Trophoblast cell (in vitro differentiated cells and primary cell): ENCODE measurements around the gene MLXIP.
A peak's percentile ranks its signal among the peaks of the same experiment; 100 is the strongest.

Source experiments
- DNase-seq, 2 donors: peaks; one replicate each; pipeline ENCODE4 v3.0.0-alpha.2; 2016
- H2AFZ ChIP-seq: 2 replicates; pipeline ENCODE4 v1.6.1; 2013; ENCODE audit warnings: low read length, moderate library complexity, mild to moderate bottlenecking; ENCODE audit not compliant: insufficient read depth, poor library complexity
- H2AK5ac ChIP-seq: 2 replicates; pipeline ENCODE4 v1.6.1; 2013; ENCODE audit warnings: mild to moderate bottlenecking, low read length
- H2BK120ac ChIP-seq: 2 replicates; pipeline ENCODE4 v1.6.1; 2013; ENCODE audit warnings: low read length, mild to moderate bottlenecking, moderate library complexity; ENCODE audit not compliant: insufficient read depth, poor library complexity
- H2BK12ac ChIP-seq: 2 replicates; pipeline ENCODE4 v1.6.1; 2013; ENCODE audit warnings: mild to moderate bottlenecking, low read length, moderate library complexity
- H2BK5ac ChIP-seq: 2 replicates; pipeline ENCODE4 v1.6.1; 2013; ENCODE audit warnings: low read length, low read depth, moderate library complexity, mild to moderate bottlenecking; ENCODE audit not compliant: poor library complexity
- H3K14ac ChIP-seq: 2 replicates; pipeline ENCODE4 v1.6.1; 2013; ENCODE audit warnings: mild to moderate bottlenecking, low read length
- H3K18ac ChIP-seq: 2 replicates; pipeline ENCODE4 v1.6.1; 2013; ENCODE audit warnings: mild to moderate bottlenecking, low read length
- H3K23ac ChIP-seq: 2 replicates; pipeline ENCODE4 v1.6.1; 2013; ENCODE audit warnings: low read length
- H3K27ac ChIP-seq: 2 replicates; pipeline ENCODE4 v1.5.1; 2013; ENCODE audit warnings: low read depth, mild to moderate bottlenecking, inconsistent platforms, low read length, moderate library complexity
- H3K27me3 ChIP-seq: 2 replicates; pipeline ENCODE4 v1.6.1; 2013; ENCODE audit warnings: inconsistent platforms, mild to moderate bottlenecking, low read length, moderate library complexity; ENCODE audit not compliant: insufficient read depth
- H3K36me3 ChIP-seq, 2 experiments: 1 replicate in 1 of 2; 2 replicates in 1 of 2; pipeline ENCODE4 v1.6.1; 2013; ENCODE audit warnings: low read length in 2 of 2, mild to moderate bottlenecking in 2 of 2, moderate library complexity in 1 of 2; ENCODE audit not compliant: insufficient read depth in 2 of 2, control insufficient read depth in 1 of 2
- H3K4ac ChIP-seq: 2 replicates; pipeline ENCODE4 v1.6.1; 2013; ENCODE audit warnings: low read depth, mild to moderate bottlenecking, low read length, moderate library complexity
- H3K4me1 ChIP-seq, 2 experiments: 1 replicate in 1 of 2; 2 replicates in 1 of 2; pipeline ENCODE4 v1.6.1; 2013; ENCODE audit warnings: low read length in 2 of 2, mild to moderate bottlenecking in 2 of 2, moderate library complexity in 1 of 2; ENCODE audit not compliant: insufficient read depth in 2 of 2, control insufficient read depth in 1 of 2
- H3K4me2 ChIP-seq: 2 replicates; pipeline ENCODE4 v1.6.1; 2013; ENCODE audit warnings: inconsistent platforms, mild to moderate bottlenecking, low read length, moderate library complexity
- H3K4me3 ChIP-seq: 2 replicates; pipeline ENCODE4 v1.5.1; 2013; ENCODE audit warnings: mild to moderate bottlenecking, low read depth, low read length, inconsistent platforms
- H3K79me1 ChIP-seq: one replicate; pipeline ENCODE4 v1.6.1; 2013; ENCODE audit warnings: low read length
- H3K79me2 ChIP-seq: 2 replicates; pipeline ENCODE4 v1.6.1; 2013; ENCODE audit warnings: low read length, mild to moderate bottlenecking; ENCODE audit not compliant: control insufficient read depth, insufficient read depth, poor library complexity
- H3K9ac ChIP-seq: 2 replicates; pipeline ENCODE4 v1.6.1; 2013; ENCODE audit warnings: mild to moderate bottlenecking, low read length
- H3K9me3 ChIP-seq: 2 replicates; pipeline ENCODE4 v1.6.1; 2013; ENCODE audit warnings: low read depth, mild to moderate bottlenecking, control low read depth, inconsistent platforms, low read length; ENCODE audit not compliant: insufficient read depth
- H4K12ac ChIP-seq: 2 replicates; pipeline ENCODE4 v1.6.1; 2013; ENCODE audit warnings: low read depth, mild to moderate bottlenecking, low read length, moderate library complexity
- H4K8ac ChIP-seq: 2 replicates; pipeline ENCODE4 v1.6.1; 2013; ENCODE audit warnings: low read depth, mild to moderate bottlenecking, low read length, moderate library complexity
- H4K91ac ChIP-seq: one replicate; pipeline ENCODE4 v1.6.1; 2013; ENCODE audit warnings: low read depth, mild to moderate bottlenecking, low read length, moderate library complexity
- WGBS: extraction: QIAGEN DNeasy Blood & Tissue Kit; methylation state at CpG from one replicate; pipeline ENCODE4 v1.1.7; 2013; ENCODE audit warnings: missing lambda C conversion rate; ENCODE audit not compliant: insufficient read length, insufficient coverage; ENCODE audit errors: extremely low coverage; 5-methylcytosine and 5-hydroxymethylcytosine counted together

Gene MLXIP

DNA sequence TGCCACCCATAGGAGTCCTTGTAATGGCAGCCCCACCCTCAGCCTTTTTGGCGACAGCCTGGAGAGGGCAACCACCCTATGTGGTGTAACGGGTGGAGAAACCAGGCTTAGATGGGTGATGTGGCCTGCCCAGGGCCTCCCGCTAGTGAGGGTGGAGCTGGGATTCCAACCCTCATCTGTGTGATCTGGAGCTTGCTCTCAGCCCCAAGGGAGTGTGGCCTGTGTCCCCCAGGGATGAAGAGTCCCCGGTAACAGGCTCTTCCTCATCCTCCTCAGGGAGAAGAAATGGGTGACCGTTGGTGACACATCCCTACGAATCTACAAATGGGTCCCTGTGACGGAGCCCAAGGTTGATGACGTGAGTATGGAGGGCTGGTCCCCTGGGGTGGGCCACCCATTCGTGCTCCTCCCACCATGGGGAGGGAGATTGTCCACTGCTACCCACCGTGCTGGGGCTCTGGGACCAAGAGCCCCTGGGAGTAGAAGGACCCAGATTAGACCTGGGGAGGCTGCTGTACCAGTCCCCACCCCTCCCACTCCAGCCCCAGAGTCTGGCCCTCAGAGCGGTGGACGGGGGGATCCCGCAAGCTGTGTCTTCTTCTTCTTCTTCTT is 48.0 kb upstream of the MLXIP start:
- no peak overlapping the region for H3K23ac ChIP-seq
- H3K4ac ChIP-seq = no peak overlapping the region
- no peaks in the 10 kb centered on the region for H3K79me2 ChIP-seq
- H2BK120ac ChIP-seq = no peak overlapping the region
- no peak for DNase-seq
- no peak overlapping the region for H4K8ac ChIP-seq
- H3K4me2 ChIP-seq = no peak overlapping the region
- H3K79me1 ChIP-seq = no peaks in the 10 kb centered on the region
- no peak overlapping the region for H4K91ac ChIP-seq
- no peaks in the 10 kb centered on the region for H3K4me1 ChIP-seq
- H3K36me3 ChIP-seq = peaks cover 0 to 3% of the 10 kb centered on the region in 2 experiments
- no peak overlapping the region for H3K9ac ChIP-seq
- H2AK5ac ChIP-seq = no peak overlapping the region
- no CpG with 5 or more reads among the region's 13 CpGs for WGBS
- H3K9me3 ChIP-seq = peaks cover 2% of the 10 kb centered on the region
- no peak overlapping the region for H3K14ac ChIP-seq
- H2BK5ac ChIP-seq = no peak overlapping the region
- H3K27ac ChIP-seq = no peak overlapping the region
- H3K18ac ChIP-seq = no peak overlapping the region
- no peaks in the 10 kb centered on the region for H3K27me3 ChIP-seq
- no peak overlapping the region for H4K12ac ChIP-seq
- H3K4me3 ChIP-seq = no peak overlapping the region
- H2AFZ ChIP-seq = no peak overlapping the region
- no peak overlapping the region for H2BK12ac ChIP-seq

DNA sequence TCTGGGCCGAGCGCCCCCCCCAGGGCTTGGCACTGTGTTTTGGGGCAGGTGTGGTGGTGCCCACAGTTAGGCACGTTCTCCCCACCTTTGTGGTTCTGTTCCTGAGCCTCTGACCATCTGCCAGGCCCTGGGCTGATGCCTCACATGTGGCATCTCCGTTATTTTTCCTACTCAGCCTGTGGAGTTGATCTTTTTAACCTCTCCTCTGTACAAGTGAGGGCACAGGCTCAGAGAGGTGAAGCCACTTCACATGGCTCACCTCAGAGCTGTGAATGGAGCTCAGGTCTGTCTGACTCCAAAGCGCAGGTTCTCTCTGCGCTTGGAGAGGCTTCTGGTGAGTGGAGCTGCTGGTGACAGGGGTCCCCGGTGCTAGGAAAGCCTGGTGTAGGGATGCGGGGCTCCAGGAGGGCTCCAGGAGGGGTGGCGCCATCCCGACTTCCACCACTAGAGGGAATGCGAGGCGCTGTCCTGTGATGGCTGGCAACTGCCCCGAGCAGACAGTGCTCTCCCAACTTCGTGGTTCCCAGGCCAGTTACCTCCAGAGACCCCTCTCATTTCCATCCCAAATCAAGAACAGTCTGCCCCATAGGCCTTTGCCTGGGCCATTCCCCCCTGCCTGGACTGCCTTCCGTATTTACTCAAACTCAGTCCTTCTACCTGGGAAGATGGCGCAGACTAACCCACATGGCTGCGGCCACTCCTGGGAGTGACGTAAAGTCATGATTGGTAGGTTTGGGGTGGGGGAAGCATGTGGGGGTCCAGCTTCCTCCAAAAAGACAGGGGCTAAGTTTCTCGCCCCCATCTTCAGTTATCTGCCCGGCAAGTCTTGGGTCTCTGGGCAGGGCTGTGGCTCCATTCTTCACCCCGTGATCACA is 47.0 kb upstream of the MLXIP start:
- Histone ChIP-seq H4K12ac (no peak overlapping the region), H2AK5ac (no peak overlapping the region), H2AFZ (no peak overlapping the region), H2BK120ac (no peak overlapping the region), H3K4ac (no peak overlapping the region), H3K27ac (no peak overlapping the region), H3K4me3 (no peak overlapping the region), H3K4me2 (no peak overlapping the region), H3K79me1 (no peaks in the 10 kb centered on the region), H4K8ac (no peak overlapping the region), H4K91ac (no peak overlapping the region), H3K23ac (no peak overlapping the region), H3K14ac (no peak overlapping the region), H3K36me3 (peaks cover 3 to 11% of the 10 kb centered on the region in 2 experiments), H3K4me1 (no peaks in the 10 kb centered on the region), H3K18ac (no peak overlapping the region), H2BK12ac (no peak overlapping the region), H3K79me2 (no peaks in the 10 kb centered on the region), H3K9ac (no peak overlapping the region), H3K9me3 (no peaks in the 10 kb centered on the region), H2BK5ac (no peak overlapping the region), H3K27me3 (no peaks in the 10 kb centered on the region)
- DNase-seq = peak in 1 of 2 donors; percentile 51
- no CpG with 5 or more reads among the region's 21 CpGs for WGBS

DNA sequence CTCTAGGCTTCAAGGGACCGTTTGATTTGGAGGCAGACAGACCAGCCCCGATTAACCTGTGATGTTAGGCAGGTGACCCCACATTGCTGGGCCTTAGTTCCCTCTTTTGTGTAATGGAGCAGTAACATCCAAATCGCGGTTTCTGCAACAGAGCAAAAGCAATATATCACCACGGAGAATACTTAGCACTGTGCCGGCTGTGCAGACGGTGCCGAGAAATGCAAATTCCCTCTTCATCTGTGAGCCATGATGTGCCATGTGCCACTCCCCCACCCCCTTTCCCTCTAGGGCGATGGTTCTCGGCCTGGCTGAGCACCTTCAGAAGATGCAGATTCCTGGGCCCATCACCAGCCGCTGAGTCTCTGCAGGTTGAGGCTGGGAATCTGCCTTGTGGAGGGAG is 46.0 kb upstream of the MLXIP start:
- H4K8ac ChIP-seq = no peak overlapping the region
- no peak overlapping the region for H3K23ac ChIP-seq
- H4K12ac ChIP-seq = no peak overlapping the region
- no peaks in the 10 kb centered on the region for H3K4me1 ChIP-seq
- no peak overlapping the region for H3K14ac ChIP-seq
- no peaks in the 10 kb centered on the region for H3K27me3 ChIP-seq
- H3K27ac ChIP-seq = no peak overlapping the region
- H3K9ac ChIP-seq = no peak overlapping the region
- no peaks in the 10 kb centered on the region for H3K9me3 ChIP-seq
- peaks cover 8 to 11% of the 10 kb centered on the region in 2 experiments for H3K36me3 ChIP-seq
- H3K4ac ChIP-seq = no peak overlapping the region
- H3K79me1 ChIP-seq = no peaks in the 10 kb centered on the region
- no peak overlapping the region for H2BK120ac ChIP-seq
- no peaks in the 10 kb centered on the region for H3K79me2 ChIP-seq
- WGBS = no CpG with 5 or more reads among the region's 11 CpGs
- no peak overlapping the region for H2AK5ac ChIP-seq
- no peak overlapping the region for H3K4me2 ChIP-seq
- DNase-seq = no peak
- H3K18ac ChIP-seq = no peak overlapping the region
- no peak overlapping the region for H4K91ac ChIP-seq
- no peak overlapping the region for H2AFZ ChIP-seq
- H2BK5ac ChIP-seq = no peak overlapping the region
- H2BK12ac ChIP-seq = no peak overlapping the region
- H3K4me3 ChIP-seq = no peak overlapping the region

DNA sequence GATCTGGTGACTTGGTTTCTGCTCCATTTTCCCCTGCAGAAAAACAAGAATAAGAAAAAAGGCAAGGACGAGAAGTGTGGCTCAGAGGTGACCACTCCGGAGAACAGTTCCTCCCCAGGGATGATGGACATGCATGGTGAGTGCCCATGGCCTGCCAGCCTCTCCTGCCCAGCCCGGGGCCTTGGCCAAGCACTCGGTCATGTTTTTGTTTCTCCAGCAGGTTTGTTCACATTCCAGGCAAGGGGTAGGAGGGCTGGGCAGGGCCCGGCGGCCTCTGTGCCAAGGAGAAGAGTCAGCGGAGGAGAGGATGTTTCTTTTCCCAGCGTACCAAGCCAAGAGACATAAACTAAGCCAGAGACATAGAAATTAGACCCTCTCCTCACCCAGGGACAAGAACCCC is 43.3 kb upstream of the MLXIP start:
- Histone ChIP-seq H3K27me3 (no peaks in the 10 kb centered on the region), H3K4ac (no peak overlapping the region), H4K12ac (no peak overlapping the region), H3K79me1 (no peaks in the 10 kb centered on the region), H3K27ac (no peak overlapping the region), H3K4me2 (no peak overlapping the region), H4K8ac (no peak overlapping the region), H2BK12ac (no peak overlapping the region), H2AFZ (no peak overlapping the region), H3K36me3 (peaks cover 8 to 11% of the 10 kb centered on the region in 2 experiments), H3K18ac (no peak overlapping the region), H2BK5ac (no peak overlapping the region), H3K14ac (no peak overlapping the region), H4K91ac (no peak overlapping the region), H3K9ac (no peak overlapping the region), H2BK120ac (no peak overlapping the region), H3K9me3 (no peaks in the 10 kb centered on the region), H3K4me3 (no peak overlapping the region), H3K4me1 (no peaks in the 10 kb centered on the region), H3K79me2 (no peaks in the 10 kb centered on the region), H3K23ac (no peak overlapping the region), H2AK5ac (no peak overlapping the region)
- WGBS = no CpG with 5 or more reads among the region's 8 CpGs
- peak in 1 of 2 donors; percentile 14 for DNase-seq
